Smooth muscle cell (in vitro differentiated cells): ENCODE results near the gene FAM43A. TPM values are rescaled to one million over a fixed set of nuclear protein-coding genes. Genes with fewer than 3 reads are reported as not detected.
A peak's percentile ranks its signal among the peaks of the same experiment; 100 is the strongest.

Experiments
- DNase-seq: peaks from one replicate; lab custom pipeline; 2025; ENCODE audit not compliant: unreplicated experiment; lab: John Stamatoyannopoulos, UW
- H2AFZ ChIP-seq: fragments of 200-600 bp; sonication (generic); 2 replicates; pipeline ENCODE4 v1.6.0; 2016; ENCODE audit warnings: antibody characterized with exemption, low read depth, mild to moderate bottlenecking
- H3F3A ChIP-seq: fragments of 200-600 bp; sonication (generic); 2 replicates; pipeline ENCODE4 v1.6.0; 2017; ENCODE audit warnings: antibody characterized with exemption, low read depth
- H3K27ac ChIP-seq: fragments of 200-600 bp; sonication (generic); 2 replicates; pipeline ENCODE4 v1.5.1; 2016; ENCODE audit warnings: low read depth, mild to moderate bottlenecking
- H3K27me3 ChIP-seq: fragments of 200-600 bp; sonication (generic); 2 replicates; pipeline ENCODE4 v1.6.1; 2016; ENCODE audit warnings: low read depth, mild to moderate bottlenecking
- H3K36me3 ChIP-seq: fragments of 200-600 bp; sonication (generic); 2 replicates; pipeline ENCODE4 v1.5.1; 2016; ENCODE audit warnings: low read depth
- H3K4me1 ChIP-seq: fragments of 200-600 bp; sonication (generic); 2 replicates; pipeline ENCODE4 v1.5.1; 2016; ENCODE audit warnings: low read depth
- H3K4me2 ChIP-seq: fragments of 200-600 bp; sonication (generic); 2 replicates; pipeline ENCODE4 v1.6.0; 2016; ENCODE audit warnings: mild to moderate bottlenecking
- H3K4me3 ChIP-seq: fragments of 200-600 bp; sonication (generic); 2 replicates; pipeline ENCODE4 v1.5.1; 2016; ENCODE audit warnings: mild to moderate bottlenecking
- H3K79me2 ChIP-seq: fragments of 200-600 bp; sonication (generic); 2 replicates; pipeline ENCODE4 v1.6.0; 2016; ENCODE audit warnings: low read depth, mild to moderate bottlenecking
- H3K9ac ChIP-seq: fragments of 200-600 bp; sonication (generic); 2 replicates; pipeline ENCODE4 v1.6.0; 2016; ENCODE audit warnings: low read depth
- H3K9me3 ChIP-seq: fragments of 200-600 bp; sonication (generic); replicated peaks from 2 replicates; pipeline ENCODE4 v1.5.1; 2016; ENCODE audit warnings: low read depth
- H4K20me1 ChIP-seq: fragments of 200-600 bp; sonication (generic); 2 replicates; pipeline ENCODE4 v1.6.0; 2016; ENCODE audit warnings: low read depth
- CTCF ChIP-seq: fragments of 200-600 bp; sonication (generic); IDR thresholded peaks from 2 replicates; pipeline ENCODE4 v1.5.1; 2017; ENCODE audit warnings: borderline replicate concordance, mild to moderate bottlenecking, antibody characterized with exemption; ENCODE audit not compliant: insufficient read depth, poor library complexity, severe bottlenecking
- WGBS: methylation state at CpG from one replicate; pipeline ENCODE4 v1.1.7; 2016; ENCODE audit warnings: low lambda C conversion rate; 5-methylcytosine and 5-hydroxymethylcytosine counted together
- polyA plus RNA-seq: library from polyadenylated mRNA; unstranded; fragments of >200 nt; fragmentation: Nextera tagmentation; extraction: Ambion mirVana; gene quantifications from 2 replicates; pipeline ENCODE4 v1.2.1, GENCODE V29; 2016
- total RNA-seq: library from RNA; depleted of rRNA; stranded (reverse); fragments of >200 nt; gene quantifications from 2 replicates; pipeline ENCODE4 v1.2.3, GENCODE V29; 2014

Gene FAM43A
- total and polyA plus RNA-seq, 2 experiments from 2014 or later, result 19.0 to 73.4 TPM

GRCh38 chr3:194686816-194687637, 1.3 kb downstream of the FAM43A start:
- Histone ChIP-seq H3K36me3 (no peaks in the 10 kb centered on the region), H2AFZ (no peak overlapping the region), H3K4me2 (peak overlapping the region; percentile 93), H3K9ac (peak overlapping the region; percentile 76), H3K4me3 (peak overlapping the region; percentile 76), H3K79me2 (peaks cover 28% of the 10 kb centered on the region), H3K27ac (no peak overlapping the region), H3K4me1 (peaks cover 12% of the 10 kb centered on the region), H4K20me1 (peaks cover 38% of the 10 kb centered on the region), H3K9me3 (no peaks in the 10 kb centered on the region), H3K27me3 (no peaks in the 10 kb centered on the region), H3F3A (peaks cover 22% of the 10 kb centered on the region)
- DNase-seq, result no peak
- TF ChIP-seq CTCF, result no peak
- WGBS, result under 1% methylated on average over 86 of the region's 86 CpGs

GRCh38 chr3:194687638-194688199, 2.0 kb downstream of the FAM43A start:
- Histone ChIP-seq H3K79me2 (peaks cover 28% of the 10 kb centered on the region), H3F3A (peaks cover 22% of the 10 kb centered on the region), H3K4me1 (peaks cover 12% of the 10 kb centered on the region), H2AFZ (no peak overlapping the region), H3K36me3 (no peaks in the 10 kb centered on the region), H3K9ac (peak overlapping the region; percentile 76), H3K4me2 (peak overlapping the region; percentile 93), H3K27me3 (no peaks in the 10 kb centered on the region), H3K4me3 (peak overlapping the region; percentile 76), H3K9me3 (no peaks in the 10 kb centered on the region), H4K20me1 (peaks cover 38% of the 10 kb centered on the region), H3K27ac (peak overlapping the region; percentile 66)
- DNase-seq, result peak; percentile 35
- TF ChIP-seq CTCF, result peak; percentile 22
- under 1% methylated on average over 48 of the region's 57 CpGs for WGBS

- H3K9me3 ChIP-seq, result no peaks in the 10 kb centered on the region
- no peak for TF ChIP-seq CTCF
- 10% methylated on average over 11 of the region's 16 CpGs for WGBS
- peak overlapping the region; percentile 76 for H3K4me3 ChIP-seq
- no peak for DNase-seq
- no peaks in the 10 kb centered on the region for H3K27me3 ChIP-seq
- peak overlapping the region; percentile 93 for H3K4me2 ChIP-seq
- H3K79me2 ChIP-seq, result peaks cover 28% of the 10 kb centered on the region
- H4K20me1 ChIP-seq, result peaks cover 38% of the 10 kb centered on the region
- no peaks in the 10 kb centered on the region for H3K36me3 ChIP-seq
- H3K9ac ChIP-seq, result peak overlapping the region; percentile 60
- no peak overlapping the region for H2AFZ ChIP-seq
- H3F3A ChIP-seq, result peaks cover 19% of the 10 kb centered on the region
- peaks cover 12% of the 10 kb centered on the region for H3K4me1 ChIP-seq
- H3K27ac ChIP-seq, result peak overlapping the region; percentile 66
These were observed 2.6 kb downstream of the FAM43A start for GRCh38 chr3:194688200-194688740.
